ENCODE measurements around the gene FGF18.

FGF18 gene

DNA sequence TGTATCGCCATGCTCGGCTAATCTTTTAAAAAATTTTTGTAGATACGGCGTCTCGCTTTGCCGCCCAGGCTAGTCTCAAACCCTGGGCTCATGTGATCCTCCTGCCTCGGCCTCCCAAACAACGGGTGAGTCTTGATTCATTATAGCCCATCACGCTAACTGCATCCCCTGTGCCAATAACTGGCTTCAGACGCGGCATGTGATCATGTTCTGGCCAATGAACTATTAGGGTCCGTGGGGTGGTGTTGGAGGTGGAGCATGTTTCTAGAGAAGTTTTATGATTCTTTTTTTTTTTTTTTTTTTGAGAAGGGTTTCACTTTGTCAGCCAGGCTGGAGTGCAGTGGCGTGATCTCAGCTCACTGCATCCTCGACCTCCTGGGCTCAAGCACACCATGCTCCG, 51.0 kb downstream of the FGF18 start:
- no peak for DNase-seq (ENCODE audit: low spot score)

DNA sequence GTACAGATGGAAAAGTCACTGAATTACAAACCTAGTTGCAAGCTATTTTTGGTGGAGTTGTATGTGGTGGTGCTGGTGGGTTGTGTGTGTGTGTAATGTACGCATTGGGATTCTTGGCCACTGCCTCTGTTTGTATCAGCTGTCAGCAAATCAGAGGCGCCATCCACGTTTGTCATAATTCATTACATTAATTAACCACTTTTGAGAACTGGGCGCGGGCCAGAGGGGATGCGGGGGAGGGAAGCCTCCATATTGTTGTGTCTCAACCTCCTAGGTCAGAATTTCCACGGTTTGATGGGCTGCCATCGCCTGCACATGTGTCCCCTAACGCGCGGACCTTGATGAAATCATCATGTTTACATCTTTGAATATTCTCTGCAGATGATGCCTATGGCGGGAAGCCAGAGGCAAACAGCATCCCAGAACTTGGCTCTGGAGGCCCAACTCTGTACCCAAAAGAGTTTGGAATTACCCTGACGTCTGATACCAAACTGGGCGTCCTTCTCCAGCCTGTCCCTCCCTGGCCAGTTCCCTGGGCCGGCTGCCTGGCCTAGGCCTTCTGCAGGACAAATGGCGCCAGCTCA, 54.9 kb downstream of the FGF18 start:
- no peak for DNase-seq (ENCODE audit: low spot score)

DNA sequence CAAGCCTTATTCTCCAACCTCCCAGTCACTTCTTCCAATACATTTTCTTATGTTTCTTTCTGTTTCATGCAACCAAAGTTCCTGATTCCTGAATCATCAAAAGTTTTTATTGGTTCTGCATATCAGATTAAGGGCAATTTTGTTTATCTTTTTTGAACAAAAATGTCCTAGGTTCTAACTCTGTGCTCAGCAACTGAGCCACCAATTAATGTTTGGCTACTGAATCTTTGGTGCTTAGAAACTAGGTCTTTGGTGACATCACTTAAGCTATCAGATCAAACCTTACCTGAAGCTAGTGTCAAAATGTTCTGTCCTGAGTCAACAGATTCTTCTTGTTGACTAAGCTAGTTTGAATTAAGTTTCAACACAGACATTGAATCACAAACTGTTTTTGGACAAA, 56.1 kb downstream of the FGF18 start:
- DNase-seq (ENCODE audit: low spot score), result no peak

DNA sequence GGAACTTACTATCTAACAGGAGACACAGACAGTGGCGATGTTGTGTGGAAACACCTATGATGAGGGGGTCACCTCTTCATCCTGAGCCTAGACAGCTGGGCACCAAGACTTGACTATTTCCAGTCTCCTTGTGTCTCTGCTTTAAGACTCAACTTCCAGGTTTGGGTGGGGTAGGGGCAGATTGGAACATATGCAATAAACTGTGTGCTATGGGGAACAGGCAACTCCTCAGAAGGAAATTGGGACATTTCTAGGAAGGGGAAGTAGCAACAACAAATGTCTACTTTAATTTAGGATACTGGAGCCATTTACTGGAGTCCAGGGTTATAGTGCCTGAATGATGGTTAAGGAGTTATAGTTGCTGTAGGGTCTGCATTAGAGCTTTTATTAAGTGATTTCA, 57.3 kb downstream of the FGF18 start:
- DNase-seq (ENCODE audit: low spot score), result no peak

DNA sequence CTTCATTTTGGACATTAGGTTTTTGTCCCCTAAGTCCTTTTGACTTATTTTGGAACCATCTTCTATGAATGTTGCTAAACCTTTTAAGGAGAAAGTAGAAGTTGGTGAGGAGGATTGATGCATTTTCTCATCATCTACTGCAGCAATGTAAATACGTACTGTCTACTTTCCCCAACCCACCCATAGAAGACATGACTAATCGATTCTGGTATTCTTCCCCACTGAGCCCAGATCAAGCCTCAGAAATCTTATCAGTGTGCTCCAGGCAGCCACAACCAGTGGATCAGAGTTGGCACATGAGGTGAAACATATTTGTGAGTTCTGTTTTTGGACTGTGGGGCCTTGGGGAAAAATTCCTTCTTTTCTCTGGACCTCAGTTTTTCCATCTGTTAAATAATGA, 57.7 kb downstream of the FGF18 start:
- DNase-seq (ENCODE audit: low spot score), result no peak

DNA sequence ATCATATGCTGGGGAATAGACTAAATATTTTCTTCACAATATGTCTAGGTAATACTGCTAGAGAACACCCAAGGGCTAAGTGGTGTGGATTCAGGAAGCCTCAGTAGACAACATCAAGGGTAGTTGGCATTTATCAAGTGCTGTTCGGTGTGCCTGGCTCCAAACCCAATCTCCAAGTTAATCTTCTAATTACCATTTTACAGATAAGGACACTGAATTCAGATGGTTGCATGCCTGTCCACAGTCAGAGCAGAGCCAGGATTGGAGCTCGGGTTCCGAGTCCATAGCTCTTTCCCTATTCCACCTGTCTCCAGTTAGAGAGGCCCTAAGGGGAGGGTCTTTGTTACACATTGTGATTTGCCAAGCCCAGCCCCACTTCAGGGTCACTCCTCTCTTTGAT, 58.2 kb downstream of the FGF18 start:
- no peak for DNase-seq (ENCODE audit: low spot score)

DNA sequence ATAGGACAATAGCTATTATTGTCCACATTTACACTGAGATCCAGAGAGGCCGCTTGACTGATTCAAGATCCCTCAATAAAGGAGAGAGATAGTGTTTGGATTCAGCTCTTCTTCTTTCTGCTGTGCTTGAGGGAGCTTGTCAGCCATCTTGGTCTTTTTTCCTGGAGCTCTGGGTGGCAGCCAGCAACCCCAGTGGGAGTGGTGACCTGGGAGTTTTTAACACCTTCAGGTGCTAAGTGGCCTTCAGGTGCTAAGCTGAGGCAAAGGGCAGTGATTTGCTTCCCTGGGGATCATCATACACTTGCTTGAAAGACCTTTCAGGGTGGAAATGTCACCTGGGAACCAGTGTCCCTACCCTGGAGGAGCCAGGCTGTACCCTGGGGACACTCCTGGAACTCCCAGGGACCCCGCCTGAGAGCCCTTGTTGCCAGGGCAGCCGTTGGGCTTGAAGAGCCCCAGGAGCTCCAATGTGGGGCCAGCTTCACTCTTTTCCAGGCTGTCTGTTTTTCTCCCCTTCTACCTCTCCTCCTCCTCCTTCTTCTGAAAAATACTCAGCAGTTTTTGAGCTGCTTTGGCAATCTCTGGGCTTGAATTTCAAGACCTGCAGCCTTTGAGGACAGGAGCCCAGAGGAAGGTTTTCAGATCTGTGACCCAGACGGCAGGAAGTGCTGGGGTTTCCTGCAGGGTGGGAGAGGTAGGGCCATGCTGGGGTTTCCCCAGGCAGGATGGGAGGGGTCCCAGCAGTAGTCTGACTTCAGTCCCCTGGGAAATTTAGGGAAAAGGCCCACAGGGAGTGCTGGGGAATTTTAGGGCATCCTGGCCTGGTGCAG, 59.7 kb downstream of the FGF18 start:
- no peak for DNase-seq (ENCODE audit: low spot score)

DNA sequence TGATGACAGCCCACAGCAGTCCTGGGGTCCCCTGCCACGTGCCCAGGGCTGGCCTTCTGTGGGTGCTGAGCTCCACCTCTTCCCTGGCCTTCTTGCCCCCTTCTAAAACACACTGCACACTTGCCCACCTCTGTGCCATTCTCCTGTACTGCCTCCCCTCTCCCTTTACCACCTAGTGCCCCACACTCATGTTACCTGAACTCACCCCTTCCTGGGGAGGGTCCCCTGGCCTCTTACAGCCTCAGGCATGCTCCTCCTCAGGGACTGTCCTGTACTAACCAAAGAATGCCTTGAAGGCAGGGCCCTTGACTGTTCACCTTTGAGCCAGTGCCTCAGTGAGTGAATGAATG, 60.3 kb downstream of the FGF18 start:
- no peak for DNase-seq (ENCODE audit: low spot score)

DNA sequence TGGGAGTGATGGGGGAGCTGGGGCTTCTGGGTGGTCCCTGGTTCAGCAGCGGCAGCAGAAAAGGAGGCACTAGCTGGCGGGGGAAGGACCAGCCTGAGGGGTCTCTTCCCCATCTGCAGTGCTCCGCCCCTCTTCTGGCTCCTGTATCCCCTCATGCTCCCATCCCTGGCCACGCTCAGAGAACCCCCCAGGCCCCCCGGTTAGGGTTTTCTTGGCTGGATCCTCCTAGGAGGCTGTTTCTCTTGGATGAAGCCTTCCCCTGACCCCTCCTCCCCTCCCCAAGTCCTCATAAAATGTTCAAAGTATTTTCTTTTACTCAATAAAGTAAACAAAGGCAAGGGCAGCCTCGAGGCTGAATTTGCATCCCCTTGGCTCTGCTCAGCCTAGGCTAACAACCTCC, 60.8 kb downstream of the FGF18 start:
- no peak for DNase-seq (ENCODE audit: low spot score)

DNA sequence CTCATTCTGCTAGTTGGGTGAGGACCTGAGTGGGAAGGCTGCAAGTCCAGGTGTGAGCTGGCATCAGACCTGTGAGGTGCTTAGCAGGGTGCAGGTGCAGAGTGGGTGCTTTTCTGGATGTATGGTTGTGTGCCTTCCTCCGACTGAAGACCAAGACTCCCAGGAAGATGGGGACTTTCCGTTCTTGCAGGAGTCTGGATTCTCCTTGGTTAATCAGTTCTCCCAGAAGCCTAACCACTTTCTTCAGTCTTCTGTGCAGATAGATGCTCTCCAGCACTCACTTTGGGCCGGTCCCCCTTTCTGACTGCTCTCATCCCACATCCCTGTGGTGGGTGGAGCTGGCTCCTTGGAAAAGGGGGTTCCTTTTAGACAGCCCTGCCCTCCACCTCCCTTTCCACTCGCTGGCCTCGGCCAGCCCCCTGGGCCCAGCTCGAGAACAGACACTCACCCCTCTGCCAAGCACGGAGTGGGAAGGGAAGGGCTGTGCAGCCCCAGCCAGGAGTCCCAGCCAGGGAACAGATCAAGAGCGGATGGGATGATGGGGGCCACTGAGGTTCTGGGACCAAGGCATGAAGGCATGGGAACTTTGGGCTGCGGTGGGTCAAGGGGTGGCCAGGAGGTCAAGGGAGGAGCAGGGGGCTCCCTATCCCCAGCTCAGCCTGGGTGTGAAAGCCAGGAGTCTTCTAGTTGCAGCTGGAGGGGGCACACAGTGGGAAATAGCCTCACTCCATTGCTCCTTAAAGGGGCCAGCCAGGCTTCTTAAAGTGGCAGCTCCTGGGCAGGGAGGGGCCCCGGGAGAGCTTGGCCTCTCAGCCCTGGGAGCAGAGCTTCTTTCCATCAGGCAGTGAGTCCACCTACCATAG, 62.4 kb downstream of the FGF18 start:
- no peak for DNase-seq (ENCODE audit: low spot score)

DNA sequence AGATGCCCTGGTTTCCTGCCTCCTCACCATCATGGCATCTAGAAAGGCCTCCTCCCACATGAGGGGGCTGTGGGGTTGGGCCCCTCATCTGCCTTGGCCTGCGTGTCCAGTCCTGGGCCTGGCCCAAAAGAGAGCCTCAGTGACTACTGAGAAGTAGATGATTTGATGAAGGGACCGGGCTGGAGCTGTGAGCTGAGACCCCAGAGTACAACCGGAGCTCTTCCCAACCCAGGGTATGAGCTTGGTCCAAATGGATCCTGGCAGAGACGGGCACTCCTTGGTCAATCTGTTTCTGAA, 62.9 kb downstream of the FGF18 start:
- no peak for DNase-seq (ENCODE audit: low spot score)

DNA sequence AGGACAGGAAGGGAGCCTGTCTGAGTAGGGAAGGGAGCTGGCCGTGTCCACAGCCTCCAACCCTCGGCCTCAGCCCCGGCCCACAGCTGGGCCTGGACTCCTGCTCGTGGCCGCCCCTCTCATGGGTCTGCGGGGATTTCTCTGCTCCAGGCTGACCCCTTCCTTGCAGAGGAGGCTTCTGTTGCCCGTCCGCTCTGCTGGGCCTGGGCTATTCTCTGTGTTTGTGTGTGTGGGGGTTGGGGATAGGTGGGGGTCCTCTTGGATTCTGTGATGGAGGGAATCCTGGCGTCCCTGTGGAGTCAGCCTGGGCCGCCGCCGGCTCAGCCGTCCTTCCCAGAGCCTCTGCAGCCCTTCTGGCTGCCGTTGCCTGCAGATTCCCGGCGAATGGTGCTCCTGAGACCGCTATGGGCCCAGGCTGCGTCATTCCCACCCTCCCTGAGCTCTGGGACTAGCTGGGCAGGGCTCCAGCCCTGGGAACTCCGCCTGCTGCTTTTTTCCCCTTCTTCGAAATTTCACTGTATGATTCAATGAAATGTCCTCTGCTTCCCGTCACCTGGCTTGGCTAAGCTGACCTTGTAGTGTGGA, 64.2 kb downstream of the FGF18 start:
- DNase-seq (ENCODE audit: low spot score), result no peak

DNA sequence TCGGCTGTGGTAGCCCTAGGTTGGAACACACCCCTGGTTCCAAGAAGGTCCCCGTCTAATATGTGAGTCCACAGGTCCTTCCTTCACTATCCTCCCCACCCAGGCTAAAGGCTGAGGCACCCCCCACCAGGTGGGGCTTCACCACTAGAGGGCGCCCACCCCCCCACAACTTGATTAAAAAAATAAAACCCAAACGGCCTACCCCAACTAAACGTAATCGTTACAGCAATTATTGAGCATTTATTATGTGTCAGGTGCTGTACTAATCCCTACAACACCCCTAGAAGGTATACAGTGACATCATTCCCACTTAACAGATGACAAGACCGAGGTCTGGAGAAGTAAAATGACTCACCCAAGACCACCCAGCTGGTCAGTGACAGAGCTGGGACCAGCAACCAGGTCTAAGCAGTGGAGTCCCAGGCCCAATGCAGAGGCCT, 65.0 kb downstream of the FGF18 start:
- DNase-seq (ENCODE audit: low spot score), result peak; percentile 29

DNA sequence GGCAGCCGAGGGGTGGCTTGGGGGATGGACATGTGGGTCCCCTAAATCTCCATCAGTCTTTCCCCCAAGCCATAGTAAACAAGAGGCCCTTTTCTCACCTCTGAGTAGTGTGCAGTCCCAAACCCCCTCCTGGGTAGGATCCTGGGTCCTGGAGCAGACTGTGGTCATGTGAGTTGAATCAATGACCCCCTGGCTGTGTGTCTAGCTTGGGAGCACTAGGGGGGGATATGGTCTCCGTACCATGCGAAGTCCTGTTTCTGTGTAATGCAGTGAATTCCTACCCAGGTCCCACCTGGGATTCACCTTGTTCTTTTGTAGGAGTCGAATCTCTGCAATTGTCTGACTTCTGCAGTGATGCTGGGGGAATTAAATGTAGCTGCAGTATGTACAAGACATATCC, 66.2 kb downstream of the FGF18 start:
- no peak for DNase-seq (ENCODE audit: low spot score)

DNA sequence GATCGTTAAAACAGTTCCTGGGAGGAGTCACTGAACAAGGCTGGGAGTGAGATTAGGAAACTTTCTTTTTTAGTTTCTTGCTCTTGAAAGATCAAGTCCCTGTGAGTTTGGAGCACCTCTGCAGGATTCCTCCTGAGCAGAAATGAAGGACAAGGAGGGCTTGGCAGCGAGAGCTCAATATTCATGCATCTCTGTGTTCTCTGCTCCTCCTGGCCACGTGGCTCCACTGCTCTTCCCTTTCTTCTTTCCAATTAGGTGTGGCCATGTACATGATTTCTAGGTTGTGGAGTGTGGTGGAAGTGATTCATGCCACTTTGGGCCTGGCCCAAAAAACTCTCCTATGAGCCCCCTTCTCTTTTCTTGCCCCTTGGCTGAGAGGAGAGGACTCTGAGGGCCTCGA, 67.2 kb downstream of the FGF18 start:
- no peak for DNase-seq (ENCODE audit: low spot score)

DNA sequence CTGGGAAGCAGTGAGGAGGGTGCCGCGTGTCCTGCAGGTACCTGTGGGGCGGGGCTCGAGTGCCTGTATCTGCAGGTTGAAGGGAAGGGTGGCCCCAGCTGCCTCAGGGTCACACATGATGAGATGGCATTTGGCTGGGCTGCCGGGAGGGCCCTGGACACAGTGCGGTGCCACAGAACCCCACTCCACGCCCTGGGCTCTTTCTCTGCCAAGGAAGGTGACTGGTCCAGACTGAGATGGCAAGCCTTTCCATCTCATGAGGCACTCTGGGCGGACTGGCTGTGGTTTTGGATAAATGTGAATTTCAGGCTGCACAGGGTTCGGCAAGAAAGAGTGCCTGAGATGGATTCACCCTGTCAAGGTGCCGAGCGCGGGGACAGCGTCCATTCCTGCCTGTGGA, 69.4 kb downstream of the FGF18 start:
- DNase-seq (ENCODE audit: low spot score), result no peak

DNA sequence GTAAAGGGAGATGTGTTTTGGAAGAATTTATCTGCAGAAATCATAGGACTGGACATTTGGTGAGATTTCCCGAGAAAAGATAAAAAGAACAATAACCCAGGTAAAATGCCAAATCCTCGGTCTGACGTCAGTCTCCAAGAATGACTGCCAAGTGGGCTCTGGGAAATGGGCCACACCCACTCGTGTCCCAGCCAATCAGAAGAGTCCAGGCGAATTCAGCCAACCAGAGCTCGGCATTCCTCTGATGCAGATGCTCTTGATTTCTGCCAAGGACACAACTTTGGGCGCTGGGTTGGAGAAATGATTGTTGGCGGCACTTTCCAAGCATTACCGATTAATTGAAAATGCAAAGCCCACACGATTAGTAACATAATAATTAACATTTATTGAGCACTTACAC, 73.3 kb downstream of the FGF18 start:
- DNase-seq (ENCODE audit: low spot score), result no peak

DNA sequence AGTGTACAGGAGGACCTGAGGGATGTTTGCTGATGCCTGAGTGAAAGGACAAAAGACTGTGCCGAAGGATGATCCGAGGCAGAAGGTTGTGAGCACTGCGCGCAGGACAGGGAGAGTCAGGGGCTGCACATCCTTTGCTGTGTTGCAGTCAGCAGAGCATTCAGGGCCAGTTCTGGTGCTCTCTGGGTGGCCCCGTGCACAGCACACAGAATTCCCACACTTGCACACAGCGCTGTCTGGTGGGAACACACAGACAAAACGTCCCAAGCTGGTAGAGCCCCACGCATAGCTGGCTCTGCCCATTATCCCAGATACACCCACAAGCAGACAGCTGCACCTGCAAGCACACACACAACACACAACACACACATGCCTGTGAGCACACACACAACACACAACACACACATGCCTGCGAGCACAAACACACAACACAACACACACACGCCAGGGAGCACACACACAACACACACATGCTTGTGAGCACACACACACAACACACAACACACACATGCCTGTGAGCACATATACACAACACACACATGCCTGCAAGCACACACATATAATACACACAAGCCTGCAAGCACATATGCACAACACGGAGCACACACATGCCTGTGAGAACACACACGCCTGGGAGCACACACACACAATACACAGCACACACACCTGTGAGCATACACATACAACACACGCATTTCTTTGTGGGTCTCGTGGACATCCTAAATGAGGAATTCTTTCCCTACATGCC, 74.4 kb downstream of the FGF18 start:
- no peak for DNase-seq (ENCODE audit: low spot score)

DNA sequence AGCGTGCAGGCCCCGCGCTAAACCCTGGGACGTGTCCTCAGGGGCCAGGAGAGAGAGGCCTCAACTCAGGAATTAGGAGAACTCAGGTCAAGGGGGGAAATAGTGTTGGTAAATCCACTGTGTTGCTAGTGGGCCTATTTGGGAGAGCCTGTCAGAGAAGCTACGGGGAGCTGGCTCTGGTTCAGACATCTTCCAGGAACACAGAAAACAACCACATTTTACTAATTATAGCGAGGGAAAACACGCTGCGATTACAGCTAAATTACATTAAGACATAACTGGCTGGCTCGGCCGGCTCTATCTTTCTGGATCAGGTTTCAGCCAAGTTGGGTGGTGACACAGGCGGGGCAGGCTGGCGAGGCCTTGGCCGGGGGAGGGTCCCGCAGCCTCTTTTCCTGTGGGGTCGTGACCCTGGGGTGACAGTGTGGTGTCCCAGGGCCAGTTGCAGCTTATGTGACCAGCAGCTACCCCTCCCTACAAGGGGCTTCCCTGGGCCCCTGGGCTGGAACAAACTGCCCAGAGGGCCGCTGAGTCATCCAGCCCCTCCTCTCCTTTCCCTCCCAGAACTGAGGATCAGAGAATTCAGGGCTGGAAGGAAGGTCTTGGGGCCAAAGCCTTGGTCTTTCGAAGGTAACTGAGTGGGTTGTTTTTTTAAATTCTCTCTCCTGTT, 75.1 kb downstream of the FGF18 start:
- DNase-seq (ENCODE audit: low spot score), result peak; percentile 49

DNA sequence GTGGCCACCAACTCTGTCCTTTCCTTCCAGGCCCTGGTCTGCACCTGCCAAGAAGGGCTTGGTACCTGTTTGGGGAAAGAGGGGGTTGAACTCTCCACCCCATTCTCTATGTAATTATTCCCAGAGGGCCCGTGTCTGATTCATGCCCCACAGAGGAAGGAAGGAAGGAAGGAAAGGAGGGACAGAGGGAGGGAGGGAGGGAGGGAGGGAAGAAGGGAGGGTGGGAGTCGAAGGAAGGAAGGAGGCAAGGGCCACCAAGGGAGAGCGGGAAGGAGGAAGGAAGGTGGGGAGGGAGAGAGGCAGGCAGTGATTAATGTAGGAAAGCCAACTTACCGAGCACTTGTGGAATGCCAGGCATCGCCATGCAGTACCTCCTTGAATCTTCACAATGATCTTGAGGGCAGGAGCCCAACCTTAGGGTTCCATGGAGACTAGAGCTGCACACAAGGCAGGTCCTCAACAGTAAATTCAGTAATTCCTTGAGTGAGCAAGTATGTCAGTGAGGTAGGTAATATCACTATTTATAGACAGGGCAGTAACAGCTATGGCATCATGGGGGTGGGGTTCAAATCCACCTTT, 75.8 kb downstream of the FGF18 start:
- DNase-seq (ENCODE audit: low spot score), result no peak

DNA sequence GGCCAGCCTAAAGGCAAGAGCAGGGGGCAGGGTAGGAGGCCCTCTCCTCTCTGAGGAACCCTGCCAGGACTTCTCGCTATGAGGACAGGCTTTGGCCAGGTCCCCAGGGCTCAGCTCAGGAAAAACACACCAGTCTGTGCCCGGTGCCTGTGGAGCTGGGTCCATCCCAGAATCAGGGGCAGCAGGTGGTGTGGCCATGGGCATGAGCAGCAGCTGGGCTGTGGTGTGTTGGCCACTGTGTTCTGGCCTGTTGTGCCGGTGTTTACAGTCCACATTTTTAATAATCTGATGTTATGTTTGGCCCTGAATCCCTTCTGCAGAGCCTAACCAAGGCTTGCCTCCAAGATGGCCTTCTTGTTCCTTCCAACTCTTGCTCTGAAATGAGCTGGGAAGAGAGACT, 77.0 kb downstream of the FGF18 start:
- no peak for DNase-seq (ENCODE audit: low spot score)
